H9 (cell line): ENCODE results near the gene CAPSL. TPM values are rescaled to one million over a fixed set of nuclear protein-coding genes. Genes with fewer than 3 reads are reported as not detected.

ENCODE experiments used
- DNase-seq: peaks from one replicate; pipeline ENCODE4 v3.0.0-alpha.2; 2017
- H2AFZ ChIP-seq: one replicate; pipeline ENCODE4 v1.6.1; 2013; ENCODE audit warnings: mild to moderate bottlenecking, low read length, control low read depth, moderate library complexity
- H2AK5ac ChIP-seq: 2 replicates; pipeline ENCODE4 v1.6.1; 2013; ENCODE audit warnings: low read length, control low read depth, mixed read lengths; ENCODE audit not compliant: insufficient read length
- H2BK120ac ChIP-seq: one replicate; pipeline ENCODE4 v1.6.1; 2013; ENCODE audit warnings: low read depth, mild to moderate bottlenecking, low read length, control low read depth, inconsistent platforms; ENCODE audit not compliant: poor library complexity, severe bottlenecking
- H2BK12ac ChIP-seq: 2 replicates; pipeline ENCODE4 v1.6.1; 2013; ENCODE audit warnings: low read length, control low read depth, mixed read lengths, low read depth; ENCODE audit not compliant: insufficient read length
- H2BK15ac ChIP-seq: 2 replicates; pipeline ENCODE4 v1.6.1; 2013; ENCODE audit warnings: low read depth, low read length, control low read depth
- H2BK20ac ChIP-seq: one replicate; pipeline ENCODE4 v1.6.1; 2013; ENCODE audit warnings: low read depth, mild to moderate bottlenecking, low read length, control low read depth, inconsistent platforms; ENCODE audit not compliant: poor library complexity, severe bottlenecking
- H2BK5ac ChIP-seq: 2 replicates; pipeline ENCODE4 v1.6.1; 2013; ENCODE audit warnings: low read length, control low read depth, mixed read lengths; ENCODE audit not compliant: insufficient read length
- H3K14ac ChIP-seq: 2 replicates; pipeline ENCODE4 v1.6.1; 2013; ENCODE audit warnings: low read length, control low read depth; ENCODE audit not compliant: insufficient read depth
- H3K18ac ChIP-seq: 2 replicates; pipeline ENCODE4 v1.6.1; 2013; ENCODE audit warnings: low read depth, mild to moderate bottlenecking, mixed read lengths, low read length, control low read depth; ENCODE audit not compliant: insufficient read length
- H3K23ac ChIP-seq: 2 replicates; pipeline ENCODE4 v1.6.1; 2013; ENCODE audit warnings: low read length, control low read depth, mixed read lengths, low read depth; ENCODE audit not compliant: insufficient read length
- H3K23me2 ChIP-seq: 2 replicates; pipeline ENCODE4 v1.6.1; 2013; ENCODE audit warnings: low read depth, mild to moderate bottlenecking, mixed read lengths, low read length, control low read depth; ENCODE audit not compliant: insufficient read length, poor library complexity, severe bottlenecking
- H3K27ac ChIP-seq: 2 replicates; pipeline ENCODE4 v1.5.1; 2013; ENCODE audit warnings: low read length, control low read depth, mixed read lengths, low read depth; ENCODE audit not compliant: insufficient read length
- H3K27me3 ChIP-seq: 2 replicates; pipeline ENCODE4 v1.6.1; 2013; ENCODE audit warnings: low read length, control low read depth, inconsistent platforms; ENCODE audit not compliant: insufficient read depth
- H3K4ac ChIP-seq: 2 replicates; pipeline ENCODE4 v1.6.1; 2013; ENCODE audit warnings: low read depth, mild to moderate bottlenecking, control low read depth, inconsistent platforms, low read length, moderate library complexity
- H3K4me1 ChIP-seq: 2 replicates; pipeline ENCODE4 v1.6.1; 2013; ENCODE audit warnings: low read length, control low read depth, inconsistent platforms; ENCODE audit not compliant: insufficient read depth
- H3K4me2 ChIP-seq: 2 replicates; pipeline ENCODE4 v1.6.1; 2013; ENCODE audit warnings: low read length, control low read depth, mixed read lengths; ENCODE audit not compliant: insufficient read length, insufficient read depth
- H3K56ac ChIP-seq: 2 replicates; pipeline ENCODE4 v1.6.1; 2013; ENCODE audit warnings: low read depth, mild to moderate bottlenecking, mixed read lengths, low read length, control low read depth; ENCODE audit not compliant: insufficient read length
- H3K79me1 ChIP-seq: 2 replicates; pipeline ENCODE4 v1.6.1; 2013; ENCODE audit warnings: low read depth, mild to moderate bottlenecking, moderate library complexity, low read length, control low read depth, inconsistent platforms; ENCODE audit not compliant: insufficient read depth, poor library complexity, severe bottlenecking
- H3K79me2 ChIP-seq: 2 replicates; pipeline ENCODE4 v1.6.1; 2013; ENCODE audit warnings: low read length, control low read depth, inconsistent platforms; ENCODE audit not compliant: insufficient read depth
- H3K9ac ChIP-seq: 2 replicates; pipeline ENCODE4 v1.6.1; 2013; ENCODE audit warnings: low read length, control low read depth, mixed read lengths; ENCODE audit not compliant: insufficient read length; ENCODE audit errors: extremely low read depth
- H3K9me3 ChIP-seq: one replicate; pipeline ENCODE4 v1.6.1; 2013; ENCODE audit warnings: low read depth, low read length, inconsistent platforms; ENCODE audit not compliant: control insufficient read depth
- H3T11ph ChIP-seq: one replicate; pipeline ENCODE4 v1.6.1; 2013; ENCODE audit warnings: mild to moderate bottlenecking, low read length, control low read depth, inconsistent platforms
- H4K20me1 ChIP-seq: one replicate; pipeline ENCODE4 v1.6.1; 2013; ENCODE audit not compliant: control insufficient read depth, insufficient read length, insufficient read depth
- H4K5ac ChIP-seq: 2 replicates; pipeline ENCODE4 v1.6.1; 2013; ENCODE audit warnings: low read depth, mild to moderate bottlenecking, mixed read lengths, low read length, control low read depth; ENCODE audit not compliant: insufficient read length
- H4K8ac ChIP-seq: replicated peaks from 2 replicates; pipeline ENCODE4 v1.6.1; 2013; ENCODE audit warnings: low read length, control low read depth, mixed read lengths, low read depth; ENCODE audit not compliant: insufficient read length
- H4K91ac ChIP-seq: 2 replicates; pipeline ENCODE4 v1.6.1; 2013; ENCODE audit warnings: low read depth, mild to moderate bottlenecking, moderate library complexity, mixed read lengths, low read length, control low read depth; ENCODE audit not compliant: insufficient read length
- H3K27ac Mint-ChIP-seq, 3 experiments: 2 replicates in 2 of 3; 3 replicates in 1 of 3; pipeline ENCODE4 v1.8.0; 2020 to 2021; ENCODE audit warnings: mixed read lengths in 3 of 3, mild to moderate bottlenecking in 1 of 3, moderate library complexity in 1 of 3
- H3K27me3 Mint-ChIP-seq: 2 replicates; pipeline ENCODE4 v1.8.0; 2021; ENCODE audit warnings: low read depth, mild to moderate bottlenecking, moderate library complexity, mixed read lengths
- H3K36me3 Mint-ChIP-seq, 3 experiments: 2 replicates in 2 of 3; 3 replicates in 1 of 3; pipeline ENCODE4 v1.8.0; 2020 to 2021; ENCODE audit warnings: low read depth in 3 of 3, mixed read lengths in 3 of 3; ENCODE audit not compliant: insufficient read depth in 1 of 3
- H3K4me1 Mint-ChIP-seq, 2 experiments: 2 replicates each; pipeline ENCODE4 v1.8.0; 2020; ENCODE audit warnings: mixed read lengths in 2 of 2
- H3K4me3 Mint-ChIP-seq, 2 experiments: 2 replicates in 1 of 2; 3 replicates in 1 of 2; pipeline ENCODE4 v1.8.0; 2020 to 2021; ENCODE audit warnings: mild to moderate bottlenecking in 2 of 2, mixed read lengths in 2 of 2, moderate library complexity in 1 of 2
- H3K9me3 Mint-ChIP-seq, 2 experiments: 2 replicates in 1 of 2; 3 replicates in 1 of 2; pipeline ENCODE4 v1.8.0; 2020; ENCODE audit warnings: mild to moderate bottlenecking in 2 of 2, mixed read lengths in 2 of 2, moderate library complexity in 1 of 2
- WGBS: extraction: QIAGEN DNeasy Blood & Tissue Kit; methylation state at CpG from one replicate; pipeline ENCODE4 v1.1.7; 2013; ENCODE audit warnings: missing lambda C conversion rate, low lambda C conversion rate, mixed read lengths; ENCODE audit not compliant: insufficient read length; ENCODE audit errors: extremely low coverage; 5-methylcytosine and 5-hydroxymethylcytosine counted together
- total RNA-seq: library from RNA; stranded (reverse); gene quantifications from 2 replicates; pipeline ENCODE4 v1.2.1, GENCODE V29; 2021
- TF ChIP-seq, protein P1 (sequence below): fragments of 200-600 bp; sonication (generic); conservative IDR thresholded peaks from 3 replicates; pipeline ENCODE4 v1.8.0; 2021; ENCODE audit warnings: antibody characterized with exemption, mild to moderate bottlenecking

CAPSL gene
- total RNA-seq, 1 experiment from 2014 or later: not detected

DNA sequence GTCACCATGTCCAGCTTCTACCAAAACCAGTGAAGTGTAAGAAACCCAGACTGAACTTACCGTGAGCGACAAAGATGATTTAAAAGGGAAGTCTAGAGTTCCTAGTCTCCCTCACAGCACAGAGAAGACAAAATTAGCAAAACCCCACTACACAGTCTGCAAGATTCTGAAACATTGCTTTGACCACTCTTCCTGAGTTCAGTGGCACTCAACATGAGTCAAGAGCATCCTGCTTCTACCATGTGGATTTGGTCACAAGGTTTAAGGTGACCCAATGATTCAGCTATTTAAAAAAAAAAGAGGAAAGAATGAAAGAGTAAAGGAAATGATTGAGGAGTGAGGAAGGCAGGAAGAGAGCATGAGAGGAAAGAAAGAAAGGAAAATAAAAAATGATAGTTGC, 62.0 kb downstream of the CAPSL start:
- H2AK5ac ChIP-seq: no peak overlapping the region
- no peak overlapping the region for H2AFZ ChIP-seq
- H2BK20ac ChIP-seq: no peak overlapping the region
- no peak overlapping the region for H2BK15ac ChIP-seq
- no peak overlapping the region for H4K5ac ChIP-seq
- H3K4me1 Mint-ChIP-seq: no peaks in the 10 kb centered on the region
- H3K23ac ChIP-seq: no peak overlapping the region
- DNase-seq: no peak
- H4K91ac ChIP-seq: no peak overlapping the region
- H3K18ac ChIP-seq: no peak overlapping the region
- H3K79me2 ChIP-seq: no peaks in the 10 kb centered on the region
- H3K56ac ChIP-seq: no peak overlapping the region
- TF ChIP-seq, protein P1, sequence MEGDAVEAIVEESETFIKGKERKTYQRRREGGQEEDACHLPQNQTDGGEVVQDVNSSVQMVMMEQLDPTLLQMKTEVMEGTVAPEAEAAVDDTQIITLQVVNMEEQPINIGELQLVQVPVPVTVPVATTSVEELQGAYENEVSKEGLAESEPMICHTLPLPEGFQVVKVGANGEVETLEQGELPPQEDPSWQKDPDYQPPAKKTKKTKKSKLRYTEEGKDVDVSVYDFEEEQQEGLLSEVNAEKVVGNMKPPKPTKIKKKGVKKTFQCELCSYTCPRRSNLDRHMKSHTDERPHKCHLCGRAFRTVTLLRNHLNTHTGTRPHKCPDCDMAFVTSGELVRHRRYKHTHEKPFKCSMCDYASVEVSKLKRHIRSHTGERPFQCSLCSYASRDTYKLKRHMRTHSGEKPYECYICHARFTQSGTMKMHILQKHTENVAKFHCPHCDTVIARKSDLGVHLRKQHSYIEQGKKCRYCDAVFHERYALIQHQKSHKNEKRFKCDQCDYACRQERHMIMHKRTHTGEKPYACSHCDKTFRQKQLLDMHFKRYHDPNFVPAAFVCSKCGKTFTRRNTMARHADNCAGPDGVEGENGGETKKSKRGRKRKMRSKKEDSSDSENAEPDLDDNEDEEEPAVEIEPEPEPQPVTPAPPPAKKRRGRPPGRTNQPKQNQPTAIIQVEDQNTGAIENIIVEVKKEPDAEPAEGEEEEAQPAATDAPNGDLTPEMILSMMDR: no peak
- no peaks in the 10 kb centered on the region for H3K27me3 ChIP-seq
- H3T11ph ChIP-seq: no peak overlapping the region
- H3K4me1 ChIP-seq: no peaks in the 10 kb centered on the region
- H2BK5ac ChIP-seq: no peak overlapping the region
- H2BK120ac ChIP-seq: no peak overlapping the region
- no peak overlapping the region for H3K4me3 Mint-ChIP-seq
- H3K4me2 ChIP-seq: no peak overlapping the region
- no CpG with 5 or more reads among the region's 2 CpGs for WGBS
- H3K36me3 Mint-ChIP-seq: no peaks in the 10 kb centered on the region
- H3K23me2 ChIP-seq: no peaks in the 10 kb centered on the region
- H3K27ac Mint-ChIP-seq: no peak overlapping the region
- H3K27ac ChIP-seq: no peak overlapping the region
- no peak overlapping the region for H3K14ac ChIP-seq
- H3K9me3 Mint-ChIP-seq: no peaks in the 10 kb centered on the region; a peak in 1 of 5 replicates
- no peak overlapping the region for H3K9ac ChIP-seq
- no peaks in the 10 kb centered on the region for H3K79me1 ChIP-seq
- H4K20me1 ChIP-seq: no peaks in the 10 kb centered on the region
- no peak overlapping the region for H4K8ac ChIP-seq
- H2BK12ac ChIP-seq: no peak overlapping the region
- H3K27me3 Mint-ChIP-seq: no peaks in the 10 kb centered on the region; the same call in 1 of the 2 replicates
- no peaks in the 10 kb centered on the region for H3K9me3 ChIP-seq
- H3K4ac ChIP-seq: no peak overlapping the region
